ENCODE data around the gene LONP2. TPM values are rescaled to one million over a fixed set of nuclear protein-coding genes. Genes with fewer than 3 reads are reported as not detected.

LONP2 gene
- total and polyA plus RNA-seq, 4 donors, result 30.0 to 304 (median 52.8) TPM

GRCh38 chr16:48318630-48319029 is 74.5 kb downstream of the LONP2 start:
- TF ChIP-seq GABPA (IDR thresholded peaks at IDR 0.05 in 1 of 2, conservative IDR thresholded peaks at IDR 0.05 in 1 of 2) (no peak), FOXA2 (IDR thresholded peaks at IDR 0.05) (no peak), RXRA (IDR thresholded peaks at IDR 0.05) (no peak), TAF1 (conservative IDR thresholded peaks at IDR 0.05) (no peak), JUND (IDR thresholded peaks at IDR 0.05) (no peak)
- Histone ChIP-seq H3K9me3 (ENCODE audit: control insufficient read depth in 4 of 4, low read length in 3 of 4) (no peaks in the 10 kb centered on the region), H3K9ac (ENCODE audit: low read depth in 1 of 2, low read length in 2 of 2) (no peak overlapping the region), H3K4me1 (ENCODE audit: control insufficient read depth in 4 of 4, insufficient read depth in 4 of 4, low read length in 3 of 4) (peaks cover 0 to 3% (median 0%) of the 10 kb centered on the region in 4 donors), H3K36me3 (ENCODE audit: control insufficient read depth in 4 of 4, insufficient read depth in 3 of 4, low read depth in 1 of 4, low read length in 3 of 4) (peaks cover 2 to 28% (median 10%) of the 10 kb centered on the region in 4 donors), H3K27me3 (ENCODE audit: control insufficient read depth in 4 of 4, insufficient read depth in 4 of 4, low read length in 3 of 4) (no peaks in the 10 kb centered on the region), H3K27ac (ENCODE audit: low read depth in 1 of 2, low read length in 2 of 2) (no peak overlapping the region), H3K4me3 (ENCODE audit: low read depth in 1 of 3, low read length in 3 of 3) (no peak overlapping the region)
- 61% methylated on average over 4 of the region's 4 CpGs for whole genome bisulfite sequencing
- DNase-seq (ENCODE audit: low spot score), result no peak

DNA sequence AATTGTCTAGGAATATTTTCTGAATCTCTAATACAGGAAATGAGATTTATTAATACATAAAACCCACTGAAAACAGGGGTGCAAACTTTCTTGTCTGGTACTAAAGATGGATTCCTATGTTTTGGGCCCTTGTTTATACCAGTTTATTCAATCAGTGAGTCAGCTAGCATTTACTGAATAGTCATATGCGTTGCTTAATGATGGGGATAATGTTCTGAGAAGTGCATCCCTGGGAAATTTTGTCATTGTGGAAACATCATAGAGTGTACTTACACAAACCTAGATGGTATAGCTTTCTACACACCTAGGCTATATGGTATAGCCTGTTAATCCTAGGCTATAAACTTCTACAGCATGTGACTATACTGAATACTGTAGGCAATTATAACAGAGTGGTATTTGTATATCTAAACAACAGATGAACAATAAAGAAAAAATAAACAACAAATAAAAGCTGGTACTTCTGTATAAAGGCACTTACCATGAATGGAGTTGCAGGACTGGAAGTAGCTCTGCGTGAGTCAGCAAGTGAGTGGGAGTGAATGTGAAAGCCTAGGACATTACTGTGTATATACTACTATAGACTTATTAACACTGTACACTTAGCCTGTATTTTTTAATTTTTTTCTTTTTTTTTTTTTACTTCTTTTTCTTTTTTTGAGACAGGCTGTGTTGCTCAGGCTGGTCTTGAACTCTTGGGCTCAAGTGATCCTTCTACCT is 77.4 kb downstream of the LONP2 start:
- no peaks in the 10 kb centered on the region for H3K27me3 ChIP-seq (ENCODE audit: control insufficient read depth in 4 of 4, insufficient read depth in 4 of 4, low read length in 3 of 4)
- H3K4me3 ChIP-seq (ENCODE audit: low read depth in 1 of 3, low read length in 3 of 3), result no peak overlapping the region
- peaks cover 0 to 43% (median 12%) of the 10 kb centered on the region in 4 donors for H3K36me3 ChIP-seq (ENCODE audit: control insufficient read depth in 4 of 4, insufficient read depth in 3 of 4, low read depth in 1 of 4, low read length in 3 of 4)
- H3K4me1 ChIP-seq (ENCODE audit: control insufficient read depth in 4 of 4, insufficient read depth in 4 of 4, low read length in 3 of 4), result peaks cover 0 to 3% (median 0%) of the 10 kb centered on the region in 4 donors
- no peak for DNase-seq (ENCODE audit: low spot score)
- 97% methylated on average over 2 of the region's 2 CpGs for WGBS
- no peaks in the 10 kb centered on the region for H3K9me3 ChIP-seq (ENCODE audit: control insufficient read depth in 4 of 4, low read length in 3 of 4)
- no peak overlapping the region for H3K27ac ChIP-seq (ENCODE audit: low read depth in 1 of 2, low read length in 2 of 2)
- H3K9ac ChIP-seq (ENCODE audit: low read depth in 1 of 2, low read length in 2 of 2), result no peak overlapping the region
- TF ChIP-seq HNF4G (IDR thresholded peaks at IDR 0.05) (no peak), TAF1 (conservative IDR thresholded peaks at IDR 0.05) (no peak)
- TF ChIP-seq, protein P1, sequence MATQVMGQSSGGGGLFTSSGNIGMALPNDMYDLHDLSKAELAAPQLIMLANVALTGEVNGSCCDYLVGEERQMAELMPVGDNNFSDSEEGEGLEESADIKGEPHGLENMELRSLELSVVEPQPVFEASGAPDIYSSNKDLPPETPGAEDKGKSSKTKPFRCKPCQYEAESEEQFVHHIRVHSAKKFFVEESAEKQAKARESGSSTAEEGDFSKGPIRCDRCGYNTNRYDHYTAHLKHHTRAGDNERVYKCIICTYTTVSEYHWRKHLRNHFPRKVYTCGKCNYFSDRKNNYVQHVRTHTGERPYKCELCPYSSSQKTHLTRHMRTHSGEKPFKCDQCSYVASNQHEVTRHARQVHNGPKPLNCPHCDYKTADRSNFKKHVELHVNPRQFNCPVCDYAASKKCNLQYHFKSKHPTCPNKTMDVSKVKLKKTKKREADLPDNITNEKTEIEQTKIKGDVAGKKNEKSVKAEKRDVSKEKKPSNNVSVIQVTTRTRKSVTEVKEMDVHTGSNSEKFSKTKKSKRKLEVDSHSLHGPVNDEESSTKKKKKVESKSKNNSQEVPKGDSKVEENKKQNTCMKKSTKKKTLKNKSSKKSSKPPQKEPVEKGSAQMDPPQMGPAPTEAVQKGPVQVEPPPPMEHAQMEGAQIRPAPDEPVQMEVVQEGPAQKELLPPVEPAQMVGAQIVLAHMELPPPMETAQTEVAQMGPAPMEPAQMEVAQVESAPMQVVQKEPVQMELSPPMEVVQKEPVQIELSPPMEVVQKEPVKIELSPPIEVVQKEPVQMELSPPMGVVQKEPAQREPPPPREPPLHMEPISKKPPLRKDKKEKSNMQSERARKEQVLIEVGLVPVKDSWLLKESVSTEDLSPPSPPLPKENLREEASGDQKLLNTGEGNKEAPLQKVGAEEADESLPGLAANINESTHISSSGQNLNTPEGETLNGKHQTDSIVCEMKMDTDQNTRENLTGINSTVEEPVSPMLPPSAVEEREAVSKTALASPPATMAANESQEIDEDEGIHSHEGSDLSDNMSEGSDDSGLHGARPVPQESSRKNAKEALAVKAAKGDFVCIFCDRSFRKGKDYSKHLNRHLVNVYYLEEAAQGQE (IDR thresholded peaks at IDR 0.05), result no peak

- H3K9me3 ChIP-seq (ENCODE audit: control insufficient read depth in 4 of 4, low read length in 3 of 4), result no peaks in the 10 kb centered on the region
- no peak for DNase-seq (ENCODE audit: low spot score)
- H3K9ac ChIP-seq (ENCODE audit: low read depth in 1 of 2, low read length in 2 of 2), result no peak overlapping the region
- H3K27me3 ChIP-seq (ENCODE audit: control insufficient read depth in 4 of 4, insufficient read depth in 4 of 4, low read length in 3 of 4), result no peaks in the 10 kb centered on the region
- peaks cover 0 to 3% (median under 1%) of the 10 kb centered on the region in 4 donors for H3K4me1 ChIP-seq (ENCODE audit: control insufficient read depth in 4 of 4, insufficient read depth in 4 of 4, low read length in 3 of 4)
- no peak overlapping the region for H3K27ac ChIP-seq (ENCODE audit: low read depth in 1 of 2, low read length in 2 of 2)
- H3K36me3 ChIP-seq (ENCODE audit: control insufficient read depth in 4 of 4, insufficient read depth in 3 of 4, low read depth in 1 of 4, low read length in 3 of 4), result peaks cover 0 to 36% (median 10%) of the 10 kb centered on the region in 4 donors
- whole genome bisulfite sequencing, result 88% methylated on average over 7 of the region's 7 CpGs
- no peak overlapping the region for H3K4me3 ChIP-seq (ENCODE audit: low read depth in 1 of 3, low read length in 3 of 3)
- TF ChIP-seq RXRA (IDR thresholded peaks at IDR 0.05) (no peak), GABPA (IDR thresholded peaks at IDR 0.05 in 1 of 2, conservative IDR thresholded peaks at IDR 0.05 in 1 of 2) (no peak), SP1 (IDR thresholded peaks at IDR 0.05) (no peak), HNF4A (conservative IDR thresholded peaks at IDR 0.05) (no peak), YY1 (IDR thresholded peaks at IDR 0.05) (no peak), CTCF (IDR thresholded peaks at IDR 0.05; ENCODE audit: low read depth, low read length, missing input control) (no peak), FOXA1 (IDR thresholded peaks at IDR 0.05) (no peak), ATF3 (IDR thresholded peaks at IDR 0.05) (no peak), JUND (IDR thresholded peaks at IDR 0.05) (no peak), NR2F2 (IDR thresholded peaks at IDR 0.05) (no peak), HNF4G (IDR thresholded peaks at IDR 0.05) (no peak), EGR1 (IDR thresholded peaks at IDR 0.05; ENCODE audit: low read depth in 2 of 2) (no peak)
- TF ChIP-seq, protein P1 (IDR thresholded peaks at IDR 0.05), result no peak
Observed at GRCh38 chr16:48323783-48324775, 80.0 kb downstream of the LONP2 start.
